Measurements from ENCODE around the gene GPR78.
"Not testable (repeated sequence)": the region's sequence is repeated elsewhere in the genome, so short reads cannot be mapped to it uniquely, and the experiment has no call there.

GPR78 gene

DNA sequence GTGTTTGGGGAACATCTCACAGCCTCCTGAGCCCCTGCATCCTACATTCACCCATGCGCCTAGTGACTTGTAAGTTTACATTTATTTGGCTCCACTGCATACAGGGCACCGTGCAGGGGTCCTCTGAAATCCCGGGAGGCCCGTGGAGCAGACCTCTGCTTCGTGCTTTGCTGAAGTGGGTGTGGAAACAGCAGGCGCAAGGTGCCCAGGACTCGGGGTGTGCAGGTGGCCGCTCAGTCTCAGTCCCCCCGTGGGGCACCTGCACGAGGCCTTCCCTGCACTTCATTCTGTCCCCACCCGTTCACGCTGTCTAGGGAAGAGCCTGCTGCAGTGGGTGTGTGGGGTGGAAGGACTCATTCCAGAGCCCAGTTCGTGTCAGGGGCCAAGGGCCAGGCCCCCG lies 40.9 kb downstream of the GPR78 start:
- not testable (repeated sequence) for H3K4me3 Mint-ChIP-seq, H3K36me3 Mint-ChIP-seq, H3K27ac Mint-ChIP-seq, H3K9me3 Mint-ChIP-seq, H3K4me1 Mint-ChIP-seq, H3K27me3 Mint-ChIP-seq

GRCh38 chr4:8624601-8625272 lies 44.5 kb downstream of the GPR78 start:
- H3K4me1 Mint-ChIP-seq, H3K9me3 Mint-ChIP-seq, H3K27me3 Mint-ChIP-seq, H3K27ac Mint-ChIP-seq, H3K36me3 Mint-ChIP-seq, H3K4me3 Mint-ChIP-seq: not testable (repeated sequence)

- not testable (repeated sequence) for H3K4me1 Mint-ChIP-seq, H3K9me3 Mint-ChIP-seq, H3K4me3 Mint-ChIP-seq, H3K27me3 Mint-ChIP-seq, H3K36me3 Mint-ChIP-seq, H3K27ac Mint-ChIP-seq
Observed at GRCh38 chr4:8630240-8630905, 50.2 kb downstream of the GPR78 start.

DNA sequence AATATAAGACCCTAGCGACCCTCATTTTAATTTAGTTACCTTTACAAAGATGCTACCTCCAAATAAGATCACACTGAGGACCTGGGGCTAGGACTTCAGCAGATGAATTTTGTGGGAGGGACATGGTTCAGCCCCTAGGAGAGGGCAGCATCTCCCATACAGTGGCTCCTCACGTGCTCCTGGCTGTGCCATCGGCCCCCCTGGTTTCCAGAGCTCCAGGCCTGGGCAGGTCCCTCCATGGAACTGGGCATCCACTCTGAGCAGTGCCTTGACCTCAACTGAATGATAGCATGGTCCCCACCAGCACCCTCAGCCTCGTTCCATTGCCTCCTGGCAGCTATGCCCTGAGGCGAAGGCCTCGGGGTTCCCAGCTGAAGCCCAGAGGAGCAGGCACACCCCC lies 51.7 kb downstream of the GPR78 start:
- not testable (repeated sequence) for H3K27ac Mint-ChIP-seq, H3K9me3 Mint-ChIP-seq, H3K4me3 Mint-ChIP-seq, H3K36me3 Mint-ChIP-seq, H3K4me1 Mint-ChIP-seq, H3K27me3 Mint-ChIP-seq

DNA sequence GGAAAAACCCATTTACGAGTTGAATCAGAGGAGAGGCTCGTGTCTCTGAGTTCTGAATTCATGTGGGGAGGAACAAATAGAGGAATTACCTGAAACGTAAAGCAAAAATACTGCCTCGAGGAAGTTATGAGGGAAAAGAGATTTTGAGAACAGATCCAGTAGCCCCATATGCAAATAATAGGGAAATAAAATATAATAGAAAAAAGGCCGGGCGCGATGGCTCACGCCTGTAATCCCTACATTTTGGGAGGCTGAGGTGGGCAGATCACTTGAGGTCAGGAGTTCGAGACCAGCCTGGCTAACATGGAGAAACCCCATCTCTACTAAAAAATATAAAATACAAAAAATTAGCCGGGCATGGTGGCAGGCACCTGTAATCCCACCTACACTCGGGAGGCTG lies 54.6 kb downstream of the GPR78 start:
- not testable (repeated sequence) for H3K9me3 Mint-ChIP-seq, H3K27me3 Mint-ChIP-seq, H3K36me3 Mint-ChIP-seq, H3K4me1 Mint-ChIP-seq, H3K4me3 Mint-ChIP-seq, H3K27ac Mint-ChIP-seq

DNA sequence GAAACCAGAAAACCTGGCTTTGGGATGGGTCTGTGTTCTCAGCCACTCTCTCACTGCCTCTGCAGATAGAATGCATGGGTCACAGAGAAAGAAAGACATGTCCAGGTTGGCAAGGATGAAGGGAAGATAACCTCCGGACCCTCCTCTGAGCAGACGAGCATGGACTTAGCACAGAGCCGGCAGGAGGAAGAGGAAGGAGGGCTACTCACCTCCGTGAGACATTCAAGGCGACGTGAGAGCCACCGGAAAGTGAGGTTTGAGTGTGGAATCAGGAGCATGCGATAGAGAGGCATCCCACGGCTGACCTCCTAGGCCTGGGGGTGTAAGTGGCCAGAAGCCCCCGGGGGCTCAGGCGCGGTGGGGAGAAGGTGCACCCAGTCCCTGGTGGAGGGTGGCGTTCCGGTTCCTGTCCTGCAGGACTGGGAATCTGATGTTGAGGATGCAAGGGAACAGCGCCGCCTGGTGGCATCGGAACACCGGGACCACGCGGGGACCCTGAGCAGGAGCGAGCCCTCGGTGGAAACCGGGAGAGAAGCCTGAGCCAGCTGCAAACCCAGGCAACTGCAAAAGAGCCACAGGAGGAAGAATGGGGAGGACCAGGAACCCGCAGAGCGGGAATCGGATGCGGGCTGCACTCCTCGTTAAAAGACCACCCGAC lies 55.8 kb downstream of the GPR78 start:
- H3K36me3 Mint-ChIP-seq, H3K9me3 Mint-ChIP-seq, H3K4me1 Mint-ChIP-seq, H3K4me3 Mint-ChIP-seq, H3K27me3 Mint-ChIP-seq, H3K27ac Mint-ChIP-seq: not testable (repeated sequence)

Measured in activated naive CD4-positive, alpha-beta T cell treated with anti-CD3 and anti-CD28 coated beads, Interleukin-2, amount 50 U/mL, for 24 hours (primary cell).